ENCODE results near the gene UPK3A.
"Not testable (repeated sequence)": the region's sequence is repeated elsewhere in the genome, so short reads cannot be mapped to it uniquely, and the experiment has no call there.

The UPK3A gene

GRCh38 chr22:45259754-45260394 lies 24.9 kb upstream of the UPK3A start:
- DNase-seq: no peak

- not testable (repeated sequence) for DNase-seq
Observed at GRCh38 chr22:45260395-45260759, 24.4 kb upstream of the UPK3A start.

- DNase-seq: no peak
Observed at GRCh38 chr22:45261407-45262088, 23.2 kb upstream of the UPK3A start.

GRCh38 chr22:45262195-45262930 lies 22.4 kb upstream of the UPK3A start:
- no peak for DNase-seq

DNA sequence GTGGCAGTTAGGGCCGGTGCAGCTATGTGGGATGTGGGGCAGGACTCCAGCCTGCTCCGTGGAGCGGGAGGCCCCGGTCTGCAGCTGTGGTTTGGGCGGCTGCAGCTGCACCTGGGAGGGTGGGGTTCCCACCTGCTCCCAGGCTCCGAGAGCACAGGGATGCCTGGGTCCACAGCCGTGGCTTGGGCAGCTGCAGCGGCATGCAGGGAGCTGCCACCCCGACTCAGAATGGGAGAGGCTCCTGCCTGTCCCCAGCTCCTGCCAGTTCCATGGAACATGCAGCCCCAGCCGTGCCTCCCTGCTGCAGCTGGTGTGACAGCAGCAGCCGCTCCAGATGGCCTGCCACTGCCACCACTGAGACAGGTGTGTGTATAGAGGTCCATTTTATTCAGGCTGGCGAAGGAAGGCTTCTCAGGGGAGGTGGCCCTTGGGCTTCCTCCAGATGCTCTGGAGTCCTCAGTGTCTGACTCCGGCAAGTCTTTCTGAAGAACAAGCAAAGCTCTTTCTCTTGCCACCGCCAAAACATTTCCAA lies 21.8 kb upstream of the UPK3A start:
- no peak for DNase-seq

- DNase-seq: no peak
Observed at GRCh38 chr22:45263463-45264269, 21.1 kb upstream of the UPK3A start.

DNA sequence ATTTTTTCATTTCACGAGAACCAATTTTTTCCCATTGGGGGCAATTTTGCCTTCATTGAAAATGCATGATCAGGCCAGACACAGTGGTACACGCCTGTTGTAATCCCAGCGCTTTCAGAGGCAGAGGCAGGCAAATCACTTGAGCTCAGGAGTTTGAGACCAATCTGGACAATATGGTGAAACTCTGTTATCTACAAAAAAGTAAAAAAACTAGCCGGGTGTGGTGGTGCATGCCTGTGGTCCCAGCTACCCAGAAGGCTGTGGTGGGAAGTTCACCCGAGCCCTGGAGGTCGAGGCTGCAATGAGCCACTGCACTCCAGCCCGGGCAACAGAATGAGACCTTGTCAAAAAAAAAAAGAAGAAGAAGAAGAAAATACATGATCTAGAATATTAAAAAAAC lies 19.2 kb upstream of the UPK3A start:
- no peak for DNase-seq

GRCh38 chr22:45268167-45268957 lies 16.4 kb upstream of the UPK3A start:
- peak; percentile 8 to 11 for DNase-seq

GRCh38 chr22:45268958-45269844 lies 15.5 kb upstream of the UPK3A start:
- DNase-seq: peak; percentile 80 to 83

GRCh38 chr22:45270095-45271020 lies 14.4 kb upstream of the UPK3A start:
- no peak for DNase-seq

DNA sequence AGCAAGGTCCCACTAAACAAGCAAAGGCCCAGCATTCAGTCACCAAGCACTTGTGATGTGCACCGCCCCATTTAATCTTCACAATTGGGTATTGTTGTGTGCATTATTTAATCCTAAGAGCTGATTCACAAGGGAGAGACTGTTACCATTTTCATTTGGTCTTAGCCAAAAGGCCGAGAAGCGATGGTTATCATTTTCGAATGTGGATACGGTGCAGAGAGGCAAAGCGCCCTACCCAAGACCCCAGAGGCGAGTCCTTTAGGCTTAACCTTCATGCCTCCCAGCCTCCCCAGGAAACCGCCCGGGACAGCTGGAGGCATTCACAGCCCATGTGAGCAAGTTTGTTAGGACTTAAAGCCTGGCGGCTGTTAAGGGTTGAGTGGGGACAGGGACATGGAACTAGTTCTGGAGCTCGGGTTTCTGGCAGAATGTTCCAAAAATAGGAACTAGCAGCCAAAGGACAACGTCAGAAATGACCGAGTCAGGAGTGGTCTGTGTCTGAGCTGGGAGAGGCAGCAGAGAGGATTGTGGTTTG lies 13.0 kb upstream of the UPK3A start:
- no peak for DNase-seq

GRCh38 chr22:45272498-45272897 lies 12.3 kb upstream of the UPK3A start:
- DNase-seq: no peak

DNA sequence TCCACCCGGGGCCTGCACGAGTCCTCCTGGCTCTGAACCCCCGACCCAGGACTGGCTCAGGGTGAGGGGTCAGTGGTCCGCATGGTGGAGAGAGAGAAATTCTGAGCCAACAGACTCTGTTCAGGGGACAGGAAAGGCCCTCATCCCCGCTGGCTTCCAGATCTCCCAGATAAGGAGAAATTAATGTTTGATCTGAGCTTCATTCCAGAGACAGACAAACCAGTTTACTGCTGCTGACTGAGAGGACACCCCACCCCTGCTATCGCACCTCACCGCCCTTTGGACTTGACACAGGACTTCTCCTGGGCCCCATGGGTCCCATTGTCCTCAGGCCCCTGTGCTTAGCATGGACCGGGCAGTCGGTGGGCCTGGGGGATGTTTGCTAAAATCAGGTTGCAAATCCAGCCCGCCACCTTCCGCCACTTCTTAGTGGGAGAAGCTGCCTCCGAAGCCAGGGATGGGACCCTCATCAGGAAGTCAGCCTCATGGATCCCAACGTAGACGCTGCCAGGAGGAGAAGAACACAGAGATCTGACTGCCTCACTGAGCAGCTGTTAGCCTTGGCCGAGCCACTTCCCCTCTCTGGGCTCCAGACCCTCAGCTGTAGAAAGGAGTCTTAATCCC lies 11.2 kb upstream of the UPK3A start:
- DNase-seq: no peak

GRCh38 chr22:45276507-45277105 lies 8.1 kb upstream of the UPK3A start:
- no peak for DNase-seq

DNA sequence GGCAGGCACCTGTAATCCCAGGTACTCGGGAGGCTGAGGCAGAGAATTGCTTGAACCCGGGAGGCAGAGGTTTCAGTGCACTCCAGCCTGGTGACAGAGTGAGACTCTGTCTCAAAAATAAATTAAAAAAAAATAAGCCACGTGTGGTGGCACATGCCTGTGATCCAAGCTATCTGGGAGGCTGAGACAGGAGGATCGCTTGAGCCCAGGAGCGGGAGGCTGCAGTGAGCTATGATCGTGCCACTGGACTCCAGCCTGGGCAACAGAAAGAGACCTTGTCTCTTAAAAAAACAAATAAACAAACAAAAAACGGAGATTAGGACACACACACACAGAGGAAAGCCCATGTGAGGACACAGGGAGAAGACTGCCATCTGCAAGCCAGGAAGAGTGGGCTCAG lies 7.0 kb upstream of the UPK3A start:
- not testable (repeated sequence) for DNase-seq

- no peak for DNase-seq
Observed at GRCh38 chr22:45278125-45278524, 6.6 kb upstream of the UPK3A start.

DNA sequence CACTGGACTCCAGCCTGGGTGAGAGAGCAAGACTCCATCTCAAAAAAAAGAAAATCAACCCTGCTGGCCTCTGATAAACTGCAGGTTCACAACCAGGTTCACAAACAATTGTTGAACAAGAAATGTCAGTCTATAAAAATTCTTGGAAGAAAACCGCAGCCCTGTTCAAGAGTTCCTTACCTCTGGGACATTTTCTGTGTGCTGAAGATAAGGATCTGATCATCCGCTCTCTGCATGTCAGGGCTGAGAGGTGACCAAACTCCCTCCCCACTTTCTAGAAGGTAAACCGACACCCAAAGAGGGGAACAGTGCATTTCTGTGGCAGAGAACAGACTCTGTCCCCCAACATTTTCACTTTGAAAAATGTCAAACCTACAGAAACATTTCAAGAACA lies 4.2 kb upstream of the UPK3A start:
- no peak for DNase-seq

DNA sequence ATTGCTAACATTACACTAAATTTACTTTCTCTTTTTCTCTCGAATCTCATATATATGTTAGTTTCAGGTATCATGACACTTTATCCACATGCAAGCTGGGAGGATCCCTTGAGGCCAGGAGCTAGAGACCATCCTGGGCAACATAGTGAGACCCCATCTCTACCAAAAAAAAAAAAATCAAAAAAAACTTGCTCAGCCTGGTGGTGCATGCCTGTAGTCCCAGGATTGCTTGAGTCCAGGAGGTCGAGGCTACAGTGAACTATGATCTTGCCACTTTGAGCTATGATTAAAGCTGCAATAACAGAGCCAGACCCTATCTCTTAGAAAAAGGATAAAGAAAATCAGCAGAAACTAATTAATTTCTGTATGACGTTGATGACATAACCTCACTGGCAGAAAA lies 3.7 kb upstream of the UPK3A start:
- no peak for DNase-seq
